IMR-90 (cell line): Measurements from ENCODE around the gene SCIN. TPM values are rescaled to one million over a fixed set of nuclear protein-coding genes. Genes with fewer than 3 reads are reported as not detected.

ENCODE experiments used
- ATAC-seq: fragments of 200-7000 bp; cut with Tn5 transposase; 2 replicates; pipeline ENCODE4 v1.9.1; 2020; ENCODE audit warnings: low read depth, mild to moderate bottlenecking, moderate library complexity
- BruUV-seq: library from RNA; stranded (reverse); fragments of 400-500 nt; replicated peaks from 2 replicates; lab custom pipeline; 2021; lab: Mats Ljungman, UMichigan
- CTCF ChIA-PET: fragments of 300-600 bp; formaldehyde crosslinking; extraction: SDS; loops from one replicate; lab custom pipeline; 2021; ENCODE audit warnings: antibody characterized with exemption; lab: Yijun Ruan, JAX
- POLR2A ChIA-PET: fragments of 300-600 bp; sonication (Branson Sonifier 250); formaldehyde crosslinking; loops from one replicate; lab custom pipeline; 2022; ENCODE audit warnings: antibody characterized with exemption; ENCODE audit not compliant: unreplicated experiment; lab: Charles Lee
- DNase-seq: peaks from one replicate; pipeline ENCODE4 v3.0.0; 2013
- H2AFZ ChIP-seq: replicated peaks from 2 replicates; pipeline ENCODE3; 2013; ENCODE audit warnings: low read length, mild to moderate bottlenecking; ENCODE audit not compliant: poor library complexity
- H2AK5ac ChIP-seq: 2 replicates; pipeline ENCODE4 v1.6.1; 2013; ENCODE audit warnings: low read depth, low read length, inconsistent platforms
- H2AK9ac ChIP-seq: replicated peaks from 2 replicates; pipeline ENCODE3; 2013; ENCODE audit warnings: mild to moderate bottlenecking, low read depth, low read length, moderate library complexity; ENCODE audit not compliant: poor library complexity
- H2BK120ac ChIP-seq: 2 replicates; pipeline ENCODE4 v1.6.1; 2013; ENCODE audit warnings: low read depth, low read length, inconsistent platforms
- H2BK15ac ChIP-seq: 3 replicates; pipeline ENCODE4 v1.6.1; 2013; ENCODE audit warnings: low read depth, low read length, inconsistent platforms
- H2BK20ac ChIP-seq: 2 replicates; pipeline ENCODE4 v1.6.1; 2013; ENCODE audit warnings: low read depth, mild to moderate bottlenecking, inconsistent platforms, low read length, moderate library complexity
- H2BK5ac ChIP-seq: 2 replicates; pipeline ENCODE4 v1.6.1; 2013; ENCODE audit warnings: mild to moderate bottlenecking, low read depth, low read length, inconsistent platforms; ENCODE audit not compliant: poor library complexity, severe bottlenecking
- H3K14ac ChIP-seq: replicated peaks from 2 replicates; pipeline ENCODE4 v1.6.1; 2013; ENCODE audit warnings: low read depth, low read length, inconsistent platforms
- H3K18ac ChIP-seq: 2 replicates; pipeline ENCODE4 v1.6.1; 2013; ENCODE audit warnings: low read depth, low read length, control low read depth
- H3K23ac ChIP-seq: 2 replicates; pipeline ENCODE4 v1.6.1; 2013; ENCODE audit warnings: low read depth, low read length, inconsistent platforms
- H3K27ac ChIP-seq: 2 replicates; pipeline ENCODE4 v1.5.1; 2013; ENCODE audit warnings: mild to moderate bottlenecking, control low read depth, low read length; ENCODE audit not compliant: insufficient read depth
- H3K27me3 ChIP-seq: 2 replicates; pipeline ENCODE4 v1.6.1; 2013; ENCODE audit warnings: low read length; ENCODE audit not compliant: control insufficient read depth, insufficient read depth
- H3K36me3 ChIP-seq: 2 replicates; pipeline ENCODE4 v1.6.1; 2013; ENCODE audit warnings: low read length, mixed read lengths; ENCODE audit not compliant: control insufficient read depth, insufficient read depth
- H3K4ac ChIP-seq: 2 replicates; pipeline ENCODE4 v1.6.1; 2013; ENCODE audit warnings: low read depth, low read length, inconsistent platforms
- H3K4me1 ChIP-seq: 2 replicates; pipeline ENCODE4 v1.6.1; 2013; ENCODE audit warnings: low read length, mixed read lengths; ENCODE audit not compliant: control insufficient read depth, insufficient read depth
- H3K4me2 ChIP-seq: 2 replicates; pipeline ENCODE4 v1.6.1; 2013; ENCODE audit warnings: low read depth, mild to moderate bottlenecking, control low read depth, low read length, moderate library complexity
- H3K4me3 ChIP-seq: 2 replicates; pipeline ENCODE4 v1.5.1; 2013; ENCODE audit warnings: low read depth, mild to moderate bottlenecking, control low read depth, low read length, moderate library complexity; ENCODE audit not compliant: insufficient read depth
- H3K56ac ChIP-seq: 2 replicates; pipeline ENCODE4 v1.6.1; 2013; ENCODE audit warnings: low read length, inconsistent platforms; ENCODE audit not compliant: insufficient read depth; ENCODE audit errors: extremely low read depth
- H3K79me1 ChIP-seq, 2 experiments: 2 replicates each; pipeline ENCODE4 v1.6.1; 2013; ENCODE audit warnings: low read length in 2 of 2, inconsistent platforms in 1 of 2, low read depth in 1 of 2
- H3K9ac ChIP-seq: 2 replicates; pipeline ENCODE4 v1.6.1; 2013; ENCODE audit warnings: low read depth, low read length, control low read depth
- H3K9me1 ChIP-seq: 2 replicates; pipeline ENCODE4 v1.6.1; 2013; ENCODE audit warnings: low read length, inconsistent platforms; ENCODE audit not compliant: insufficient read depth
- H3K9me3 ChIP-seq: 2 replicates; pipeline ENCODE4 v1.6.1; 2013; ENCODE audit warnings: low read length; ENCODE audit not compliant: control insufficient read depth, insufficient read depth
- H4K20me1 ChIP-seq: 2 replicates; pipeline ENCODE4 v1.6.1; 2013; ENCODE audit warnings: low read length, inconsistent platforms; ENCODE audit not compliant: insufficient read depth
- H4K5ac ChIP-seq: 2 replicates; pipeline ENCODE4 v1.6.1; 2013; ENCODE audit warnings: mild to moderate bottlenecking, low read depth, low read length, control low read depth
- H4K8ac ChIP-seq, 2 experiments: 2 replicates each; pipeline ENCODE4 v1.6.1; 2013; ENCODE audit warnings: low read depth in 2 of 2, low read length in 2 of 2, control low read depth in 1 of 2, inconsistent platforms in 1 of 2
- H4K91ac ChIP-seq: 2 replicates; pipeline ENCODE4 v1.6.1; 2013; ENCODE audit warnings: low read depth, low read length, inconsistent platforms; ENCODE audit not compliant: insufficient read depth
- CEBPB ChIP-seq: IDR thresholded peaks from 2 replicates; pipeline ENCODE4 v1.6.1; 2012; ENCODE audit warnings: low read depth, low read length, improper control_type of control experiment
- CHD1 ChIP-seq: IDR thresholded peaks from 2 replicates; pipeline ENCODE4 v1.6.1; 2012; ENCODE audit warnings: low read depth, low read length, improper control_type of control experiment
- RAD21 ChIP-seq: IDR thresholded peaks from 2 replicates; pipeline ENCODE4 v1.6.1; 2012; ENCODE audit warnings: low read length, improper control_type of control experiment
- WGBS, 2 experiments: methylation state at CpG; one replicate each; pipeline versions ENCODE4 v1.1.5 to v1.1.7; 2013; ENCODE audit warnings: missing lambda C conversion rate in 2 of 2; ENCODE audit not compliant: insufficient read length in 1 of 2; ENCODE audit errors: extremely low coverage in 2 of 2; 5-methylcytosine and 5-hydroxymethylcytosine counted together
- dilution Hi-C: fragments of 300-500 bp; cut with HindIII; formaldehyde crosslinking; loops from one replicate; pipeline ENCODE4 v1.14.3; 2018; ENCODE audit warnings: low sequenced_read_pairs; ENCODE audit not compliant: unreplicated experiment
- in situ Hi-C: fragments of 300-500 bp; cut with MboI; formaldehyde crosslinking; loops from 3 replicates; pipeline ENCODE4 v1.14.3; 2019; ENCODE audit warnings: low sequenced_read_pairs, inconsistent platforms, mixed read lengths
- intact Hi-C: fragments of 100-400 bp; cut with micrococcal nuclease; formaldehyde crosslinking; loops from 2 replicates; pipeline ENCODE4 v1.10.0; 2022
- polyA plus RNA-seq, 3 experiments: library from polyadenylated mRNA; depleted of rRNA; stranded (reverse); fragments of >200 nt; gene quantifications; 2 replicates each; pipeline ENCODE4 v1.2.3, GENCODE V29; 2012; ENCODE audit warnings: low replicate concordance in 1 of 3
- total RNA-seq: library from RNA; depleted of rRNA; stranded (reverse); fragments of >200 nt; gene quantifications from 2 replicates; pipeline ENCODE4 v1.2.3, GENCODE V29; 2012
- TF ChIP-seq, protein P1 (sequence below): fragments of 150-350 bp; IDR thresholded peaks from 2 replicates; pipeline ENCODE4 v1.6.1; 2016; ENCODE audit warnings: low read depth, mild to moderate bottlenecking, low read length, moderate library complexity, borderline replicate concordance
- TF ChIP-seq, protein P2 (sequence below): conservative IDR thresholded peaks from 2 replicates; pipeline ENCODE4 v1.5.1; 2012; ENCODE audit warnings: mild to moderate bottlenecking, low read depth, low read length, improper control_type of control experiment

Gene SCIN
- total and polyA plus RNA-seq, 2 of the 4 experiments (the other 2 are of a cell fraction), result under 0.01 to 0.05 TPM

GRCh38 chr7:12653518-12653917 lies 83.0 kb downstream of the SCIN start:
- in situ Hi-C loops, result loop anchor here (25.0 kb wide), 1 partner anchor 1334 kb away; the partner anchor contains the start of gene ETV1
- Histone ChIP-seq H3K56ac (no peak overlapping the region), H2BK20ac (no peak overlapping the region), H3K4ac (no peak overlapping the region), H4K91ac (no peak overlapping the region; the same call in 1 of the 2 replicates), H3K18ac (no peak overlapping the region), H2BK120ac (no peak overlapping the region), H3K27me3 (no peaks in the 10 kb centered on the region), H3K36me3 (no peaks in the 10 kb centered on the region), H2BK5ac (no peak overlapping the region), H3K79me1 (no peaks in the 10 kb centered on the region), H3K4me1 (no peaks in the 10 kb centered on the region), H2AFZ (no peak overlapping the region), H3K4me2 (no peak overlapping the region), H3K14ac (no peak overlapping the region), H2AK5ac (no peak overlapping the region), H4K8ac (no peak overlapping the region), H3K23ac (no peak overlapping the region), H3K9me3 (no peaks in the 10 kb centered on the region), H4K20me1 (no peaks in the 10 kb centered on the region), H2BK15ac (no peak overlapping the region), H3K4me3 (no peak overlapping the region), H4K5ac (no peak overlapping the region), H3K9ac (no peak overlapping the region), H2AK9ac (no peak overlapping the region), H3K27ac (no peak overlapping the region), H3K9me1 (no peaks in the 10 kb centered on the region)
- intact Hi-C loops, result no loop called here
- no TSS peak for BruUV-seq
- TF ChIP-seq, protein P1, sequence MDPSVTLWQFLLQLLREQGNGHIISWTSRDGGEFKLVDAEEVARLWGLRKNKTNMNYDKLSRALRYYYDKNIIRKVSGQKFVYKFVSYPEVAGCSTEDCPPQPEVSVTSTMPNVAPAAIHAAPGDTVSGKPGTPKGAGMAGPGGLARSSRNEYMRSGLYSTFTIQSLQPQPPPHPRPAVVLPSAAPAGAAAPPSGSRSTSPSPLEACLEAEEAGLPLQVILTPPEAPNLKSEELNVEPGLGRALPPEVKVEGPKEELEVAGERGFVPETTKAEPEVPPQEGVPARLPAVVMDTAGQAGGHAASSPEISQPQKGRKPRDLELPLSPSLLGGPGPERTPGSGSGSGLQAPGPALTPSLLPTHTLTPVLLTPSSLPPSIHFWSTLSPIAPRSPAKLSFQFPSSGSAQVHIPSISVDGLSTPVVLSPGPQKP, result no peak
- TF ChIP-seq, protein P2, sequence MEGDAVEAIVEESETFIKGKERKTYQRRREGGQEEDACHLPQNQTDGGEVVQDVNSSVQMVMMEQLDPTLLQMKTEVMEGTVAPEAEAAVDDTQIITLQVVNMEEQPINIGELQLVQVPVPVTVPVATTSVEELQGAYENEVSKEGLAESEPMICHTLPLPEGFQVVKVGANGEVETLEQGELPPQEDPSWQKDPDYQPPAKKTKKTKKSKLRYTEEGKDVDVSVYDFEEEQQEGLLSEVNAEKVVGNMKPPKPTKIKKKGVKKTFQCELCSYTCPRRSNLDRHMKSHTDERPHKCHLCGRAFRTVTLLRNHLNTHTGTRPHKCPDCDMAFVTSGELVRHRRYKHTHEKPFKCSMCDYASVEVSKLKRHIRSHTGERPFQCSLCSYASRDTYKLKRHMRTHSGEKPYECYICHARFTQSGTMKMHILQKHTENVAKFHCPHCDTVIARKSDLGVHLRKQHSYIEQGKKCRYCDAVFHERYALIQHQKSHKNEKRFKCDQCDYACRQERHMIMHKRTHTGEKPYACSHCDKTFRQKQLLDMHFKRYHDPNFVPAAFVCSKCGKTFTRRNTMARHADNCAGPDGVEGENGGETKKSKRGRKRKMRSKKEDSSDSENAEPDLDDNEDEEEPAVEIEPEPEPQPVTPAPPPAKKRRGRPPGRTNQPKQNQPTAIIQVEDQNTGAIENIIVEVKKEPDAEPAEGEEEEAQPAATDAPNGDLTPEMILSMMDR, result no peak
- TF ChIP-seq CHD1 (no peak), RAD21 (no peak), CEBPB (no peak)
- no peak for ATAC-seq
- peak; percentile 34 for DNase-seq
- CTCF ChIA-PET, result interaction anchor here (0.6 kb wide), 1 partner anchor 266 kb away, joined by 4 read pairs; no protein-coding TSS in a partner anchor
- WGBS, 2 experiments, result no CpG with 5 or more reads among the region's 2 CpGs
- POLR2A ChIA-PET, result no interaction called here
- dilution Hi-C loops, result no loop called here
